GM19395 (cell line): ENCODE data around the gene HMX1.

Experiments
- ATAC-seq: cut with Tn5 transposase; IDR thresholded peaks from one replicate; pipeline ENCODE4 v1.9.1; 2021; ENCODE audit warnings: mild to moderate bottlenecking, moderate library complexity; ENCODE audit not compliant: unreplicated experiment

Gene HMX1

GRCh38 chr4:8910100-8910821, 38.6 kb upstream of the HMX1 start:
- no peak for ATAC-seq

- no peak for ATAC-seq
These were observed 37.9 kb upstream of the HMX1 start for GRCh38 chr4:8909548-8909947.

- no peak for ATAC-seq
These were observed 36.7 kb upstream of the HMX1 start for GRCh38 chr4:8908206-8908893.

- ATAC-seq: no peak
These were observed 36.1 kb upstream of the HMX1 start for GRCh38 chr4:8907596-8908205.

- no peak for ATAC-seq
These were observed 35.5 kb upstream of the HMX1 start for GRCh38 chr4:8906991-8907595.

GRCh38 chr4:8906668-8906970, 35.0 kb upstream of the HMX1 start:
- no peak for ATAC-seq

- ATAC-seq: no peak
These were observed 34.4 kb upstream of the HMX1 start for GRCh38 chr4:8905773-8906667.

GRCh38 chr4:8905226-8905772, 33.7 kb upstream of the HMX1 start:
- no peak for ATAC-seq

- ATAC-seq: no peak
These were observed 33.0 kb upstream of the HMX1 start for GRCh38 chr4:8904666-8905065.

GRCh38 chr4:8904041-8904501, 32.4 kb upstream of the HMX1 start:
- ATAC-seq: no peak

- no peak for ATAC-seq
These were observed 29.7 kb upstream of the HMX1 start for GRCh38 chr4:8901335-8901734.

- no peak for ATAC-seq
These were observed 28.9 kb upstream of the HMX1 start for GRCh38 chr4:8900588-8900987.

GRCh38 chr4:8898419-8898818, 26.8 kb upstream of the HMX1 start:
- no peak for ATAC-seq

- ATAC-seq: no peak
These were observed 25.9 kb upstream of the HMX1 start for GRCh38 chr4:8897251-8898167.

- no peak for ATAC-seq
These were observed 24.9 kb upstream of the HMX1 start for GRCh38 chr4:8896506-8896905.

GRCh38 chr4:8896071-8896470, 24.4 kb upstream of the HMX1 start:
- ATAC-seq: no peak

GRCh38 chr4:8895295-8895694, 23.7 kb upstream of the HMX1 start:
- no peak for ATAC-seq

GRCh38 chr4:8894424-8894816, 22.8 kb upstream of the HMX1 start:
- no peak for ATAC-seq

GRCh38 chr4:8893624-8894423, 22.2 kb upstream of the HMX1 start:
- ATAC-seq: no peak
